ENCODE data around the gene VWA1. TPM values are rescaled to one million over a fixed set of nuclear protein-coding genes. Genes with fewer than 3 reads are reported as not detected.

Gene VWA1
- polyA plus RNA-seq, 1 of the 3 experiments (the other 2 are of a cell fraction) = 7.4 TPM

GRCh38 chr1:1422465-1423244, 12.8 kb upstream of the VWA1 start:
- TF ChIP-seq YY1 (IDR thresholded peaks at IDR 0.05; ENCODE audit: low read depth) (peak; percentile 69; the same call in 1 of the 2 replicates), FOXM1 (IDR thresholded peaks at IDR 0.05; ENCODE audit: low read depth) (no peak)
- Histone ChIP-seq H2AFZ (ENCODE audit: low read depth) (peak overlapping the region; percentile 68; the same call in 1 of the 2 replicates), H3K4me1 (ENCODE audit: control insufficient read depth in 1 of 2, insufficient read depth in 2 of 2, low read depth in 1 of 2, low read length in 1 of 2) (no peaks in the 10 kb centered on the region; a peak in 2 of 4 replicates), H4K20me1 (ENCODE audit: insufficient read depth) (no peaks in the 10 kb centered on the region), H3K79me2 (ENCODE audit: insufficient read depth) (no peaks in the 10 kb centered on the region), H3K36me3 (replicated peaks in 1 of 2; ENCODE audit: control insufficient read depth in 1 of 2, insufficient read depth in 2 of 2, low read length in 1 of 2) (no peaks in the 10 kb centered on the region), H3K27ac (ENCODE audit: low read depth in 2 of 2, low read length in 1 of 2) (no peak overlapping the region), H3K9me2 (no peaks in the 10 kb centered on the region), H3K4me3 (ENCODE audit: low read depth in 2 of 2, low read length in 1 of 2) (no peak overlapping the region), H3K9ac (no peak overlapping the region), H3F3A (replicated peaks; ENCODE audit: insufficient read depth) (no peaks in the 10 kb centered on the region), H3K4me2 (no peak overlapping the region), H3K27me3 (ENCODE audit: insufficient read depth) (no peaks in the 10 kb centered on the region), H3K9me3 (no peaks in the 10 kb centered on the region)
- CTCF ChIA-PET = interaction anchor here (0.8 to 2.8 kb wide), 3 partner anchors 15 to 83 kb away, joined by 3 to 14 read pairs (median 3); partner anchors contain the start of gene MRPL20
- POLR2A ChIA-PET = no interaction called here
- DNase-seq = no peak
- WGBS (ENCODE audit: low lambda C conversion rate) = 81% methylated on average over 12 of the region's 29 CpGs

DNA sequence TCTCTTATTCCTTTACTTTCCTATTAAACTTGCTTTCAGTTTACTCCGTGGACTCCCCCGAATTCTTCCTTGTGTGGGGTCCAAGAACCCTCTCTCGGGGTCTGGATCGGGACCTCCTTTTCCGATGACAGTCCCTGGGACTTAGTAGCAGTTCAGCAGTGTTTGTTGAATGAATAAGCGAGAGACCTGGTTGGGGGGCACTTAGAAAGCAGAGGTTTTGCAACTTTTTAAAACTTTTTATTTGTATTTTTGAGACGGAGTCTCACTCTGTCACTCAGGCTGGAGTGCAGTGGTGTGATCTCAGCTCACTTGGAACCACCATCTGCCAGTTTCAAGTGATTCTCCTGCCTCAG, 12.3 kb upstream of the VWA1 start:
- ChIA-PET POLR2A (no interaction called here), CTCF (no interaction called here)
- Histone ChIP-seq H3K4me2 (no peak overlapping the region), H2AFZ (ENCODE audit: low read depth) (no peak overlapping the region), H3K36me3 (replicated peaks in 1 of 2; ENCODE audit: control insufficient read depth in 1 of 2, insufficient read depth in 2 of 2, low read length in 1 of 2) (no peaks in the 10 kb centered on the region), H3K4me3 (ENCODE audit: low read depth in 2 of 2, low read length in 1 of 2) (no peak overlapping the region), H4K20me1 (ENCODE audit: insufficient read depth) (no peaks in the 10 kb centered on the region), H3K9me2 (no peaks in the 10 kb centered on the region), H3K27me3 (ENCODE audit: insufficient read depth) (no peaks in the 10 kb centered on the region), H3K9ac (no peak overlapping the region), H3K4me1 (ENCODE audit: control insufficient read depth in 1 of 2, insufficient read depth in 2 of 2, low read depth in 1 of 2, low read length in 1 of 2) (no peaks in the 10 kb centered on the region; a peak in 2 of 4 replicates), H3K9me3 (no peaks in the 10 kb centered on the region), H3K27ac (ENCODE audit: low read depth in 2 of 2, low read length in 1 of 2) (no peak overlapping the region), H3K79me2 (ENCODE audit: insufficient read depth) (no peaks in the 10 kb centered on the region), H3F3A (replicated peaks; ENCODE audit: insufficient read depth) (no peaks in the 10 kb centered on the region)
- TF ChIP-seq CTCF (IDR thresholded peaks at IDR 0.05) = no peak
- no peak for TF ChIP-seq RAD21 (IDR thresholded peaks at IDR 0.05; ENCODE audit: low read length)
- no peak for TF ChIP-seq MXI1 (IDR thresholded peaks at IDR 0.05; ENCODE audit: low read depth, low read length)
- no peak for TF ChIP-seq TAF1 (IDR thresholded peaks at IDR 0.05; ENCODE audit: borderline replicate concordance, low read depth, low read length)
- no peak for TF ChIP-seq RFX5 (IDR thresholded peaks at IDR 0.05; ENCODE audit: low read length)
- TF ChIP-seq YY1 (IDR thresholded peaks at IDR 0.05; ENCODE audit: low read depth) = no peak
- no peak for TF ChIP-seq TCF12 (IDR thresholded peaks at IDR 0.05)
- no peak for TF ChIP-seq SMC3 (IDR thresholded peaks at IDR 0.05; ENCODE audit: low read depth, low read length)
- no peak for TF ChIP-seq USF1 (IDR thresholded peaks at IDR 0.05; ENCODE audit: borderline replicate concordance, low read depth)
- TF ChIP-seq, protein P1, sequence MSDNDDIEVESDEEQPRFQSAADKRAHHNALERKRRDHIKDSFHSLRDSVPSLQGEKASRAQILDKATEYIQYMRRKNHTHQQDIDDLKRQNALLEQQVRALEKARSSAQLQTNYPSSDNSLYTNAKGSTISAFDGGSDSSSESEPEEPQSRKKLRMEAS (IDR thresholded peaks at IDR 0.05; ENCODE audit: low read depth) = no peak
- no peak for TF ChIP-seq RXRA (IDR thresholded peaks at IDR 0.05; ENCODE audit: borderline replicate concordance, low read depth)
- no peak for TF ChIP-seq USF2 (IDR thresholded peaks at IDR 0.05; ENCODE audit: borderline replicate concordance, low read depth, low read length)
- no peak for TF ChIP-seq FOXM1 (IDR thresholded peaks at IDR 0.05; ENCODE audit: low read depth)
- no peak for TF ChIP-seq GATA2 (CRISPR knock-in tag; IDR thresholded peaks at IDR 0.05)
- TF ChIP-seq EP300 (IDR thresholded peaks at IDR 0.05; ENCODE audit: borderline replicate concordance in 1 of 2, low read depth in 1 of 2, low read length in 1 of 2) = no peak
- TF ChIP-seq FOXJ3 (CRISPR knock-in tag; IDR thresholded peaks at IDR 0.05) = no peak
- TF ChIP-seq SIN3A (IDR thresholded peaks at IDR 0.05; ENCODE audit: borderline replicate concordance, low read depth, low read length) = no peak
- TF ChIP-seq NFIC (IDR thresholded peaks at IDR 0.05; ENCODE audit: borderline replicate concordance) = no peak
- TF ChIP-seq ELF1 (IDR thresholded peaks at IDR 0.05) = no peak
- DNase-seq = no peak
- 92% methylated on average over 7 of the region's 7 CpGs for WGBS (ENCODE audit: low lambda C conversion rate)
